OCI-LY1 (cell line): Measurements from ENCODE around the gene POPDC3.

ENCODE experiments used
- H2AFZ ChIP-seq: fragments of 200-600 bp; sonication (generic), shearing (Covaris generic); 2 replicates; pipeline ENCODE4 v1.6.0; 2014; ENCODE audit warnings: antibody characterized with exemption, mild to moderate bottlenecking, low read length
- H3F3A ChIP-seq: fragments of 200-600 bp; sonication (generic), shearing (Covaris generic); 2 replicates; pipeline ENCODE4 v1.6.0; 2014; ENCODE audit warnings: mild to moderate bottlenecking, antibody characterized with exemption, low read length, moderate library complexity; ENCODE audit not compliant: insufficient read depth
- H3K27ac ChIP-seq: fragments of 200-600 bp; sonication (generic); 2 replicates; pipeline ENCODE4 v1.5.1; 2014; ENCODE audit warnings: low read length, mixed run types, mild to moderate bottlenecking, low read depth; ENCODE audit not compliant: poor library complexity, severe bottlenecking
- H3K27me3 ChIP-seq: fragments of 200-600 bp; sonication (generic); 2 replicates; pipeline ENCODE4 v1.6.0; 2014; ENCODE audit warnings: antibody characterized with exemption, mild to moderate bottlenecking, low read length, moderate library complexity; ENCODE audit not compliant: insufficient read depth
- H3K36me3 ChIP-seq: fragments of 200-600 bp; sonication (generic); 2 replicates; pipeline ENCODE4 v1.6.1; 2014; ENCODE audit warnings: mild to moderate bottlenecking, antibody characterized with exemption, low read length, moderate library complexity, mixed read lengths; ENCODE audit not compliant: insufficient read depth
- H3K4me1 ChIP-seq: fragments of 200-600 bp; sonication (generic); 2 replicates; pipeline ENCODE4 v1.5.1; 2014; ENCODE audit warnings: mild to moderate bottlenecking, low read length, moderate library complexity; ENCODE audit not compliant: insufficient read depth, severe bottlenecking
- H3K4me2 ChIP-seq: fragments of 200-600 bp; sonication (generic), shearing (Covaris generic); 2 replicates; pipeline ENCODE4 v1.6.1; 2014; ENCODE audit warnings: low read length
- H3K4me3 ChIP-seq: fragments of 200-600 bp; sonication (generic); 2 replicates; pipeline ENCODE4 v1.5.1; 2014; ENCODE audit warnings: low read length, low read depth, mild to moderate bottlenecking, mixed read lengths; ENCODE audit not compliant: poor library complexity, severe bottlenecking
- H3K79me2 ChIP-seq: fragments of 200-600 bp; shearing (Covaris generic); 2 replicates; pipeline ENCODE4 v1.6.1; 2016; ENCODE audit warnings: mixed run types, low read length, mixed read lengths; ENCODE audit not compliant: insufficient read depth
- H3K9ac ChIP-seq: fragments of 200-600 bp; sonication (generic), shearing (Covaris generic); 2 replicates; pipeline ENCODE4 v1.6.1; 2014; ENCODE audit warnings: mild to moderate bottlenecking, low read length, mixed read lengths
- H3K9me2 ChIP-seq: fragments of 200-600 bp; sonication (generic), shearing (Covaris generic); 2 replicates; pipeline ENCODE4 v1.6.1; 2014; ENCODE audit warnings: low read depth, mild to moderate bottlenecking, low read length, mixed read lengths
- H3K9me3 ChIP-seq: fragments of 200-600 bp; shearing (Covaris generic); 2 replicates; pipeline ENCODE4 v1.6.1; 2014; ENCODE audit warnings: low read length, mixed read lengths
- H4K20me1 ChIP-seq: fragments of 200-600 bp; sonication (generic), shearing (Covaris generic); 2 replicates; pipeline ENCODE4 v1.6.0; 2016; ENCODE audit warnings: mild to moderate bottlenecking, low read length; ENCODE audit not compliant: insufficient read depth
- EZH2 ChIP-seq: fragments of 200-600 bp; sonication (generic), shearing (Covaris generic); IDR thresholded peaks from 2 replicates; pipeline ENCODE4 v1.8.0; 2017; ENCODE audit warnings: borderline replicate concordance, mixed run types, mild to moderate bottlenecking, antibody characterized with exemption, low read length, moderate library complexity, mixed read lengths
- TF ChIP-seq, protein P1 (sequence below): fragments of 200-600 bp; sonication (generic), shearing (Covaris generic); IDR thresholded peaks from 2 replicates; pipeline ENCODE4 v1.5.1; 2017; ENCODE audit warnings: mild to moderate bottlenecking, antibody characterized with exemption, low read length, moderate library complexity, mixed read lengths

The POPDC3 gene

DNA sequence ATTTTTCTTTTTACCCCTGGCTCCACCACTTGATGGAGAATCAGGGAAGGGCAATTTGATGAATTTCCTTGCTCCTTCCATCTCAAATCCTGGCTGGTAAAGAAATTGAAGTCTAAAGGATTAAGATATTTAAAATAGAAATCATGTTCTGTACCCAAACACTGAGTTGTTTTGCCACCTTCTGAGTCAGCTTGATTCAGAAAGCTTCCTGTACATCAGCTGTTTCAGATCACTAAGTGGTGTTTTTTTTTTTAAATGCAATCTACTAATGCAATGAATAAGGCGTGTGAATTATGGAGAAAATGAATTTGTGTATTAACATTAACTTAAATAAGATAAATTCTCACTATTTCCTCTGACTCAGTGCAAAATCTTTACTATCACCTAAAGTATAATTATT is 11.5 kb upstream of the POPDC3 start:
- TF ChIP-seq EZH2: no peak
- TF ChIP-seq, protein P1, sequence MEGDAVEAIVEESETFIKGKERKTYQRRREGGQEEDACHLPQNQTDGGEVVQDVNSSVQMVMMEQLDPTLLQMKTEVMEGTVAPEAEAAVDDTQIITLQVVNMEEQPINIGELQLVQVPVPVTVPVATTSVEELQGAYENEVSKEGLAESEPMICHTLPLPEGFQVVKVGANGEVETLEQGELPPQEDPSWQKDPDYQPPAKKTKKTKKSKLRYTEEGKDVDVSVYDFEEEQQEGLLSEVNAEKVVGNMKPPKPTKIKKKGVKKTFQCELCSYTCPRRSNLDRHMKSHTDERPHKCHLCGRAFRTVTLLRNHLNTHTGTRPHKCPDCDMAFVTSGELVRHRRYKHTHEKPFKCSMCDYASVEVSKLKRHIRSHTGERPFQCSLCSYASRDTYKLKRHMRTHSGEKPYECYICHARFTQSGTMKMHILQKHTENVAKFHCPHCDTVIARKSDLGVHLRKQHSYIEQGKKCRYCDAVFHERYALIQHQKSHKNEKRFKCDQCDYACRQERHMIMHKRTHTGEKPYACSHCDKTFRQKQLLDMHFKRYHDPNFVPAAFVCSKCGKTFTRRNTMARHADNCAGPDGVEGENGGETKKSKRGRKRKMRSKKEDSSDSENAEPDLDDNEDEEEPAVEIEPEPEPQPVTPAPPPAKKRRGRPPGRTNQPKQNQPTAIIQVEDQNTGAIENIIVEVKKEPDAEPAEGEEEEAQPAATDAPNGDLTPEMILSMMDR: no peak
- H3K27ac ChIP-seq: no peak overlapping the region
- no peak overlapping the region for H2AFZ ChIP-seq
- no peaks in the 10 kb centered on the region for H4K20me1 ChIP-seq
- no peaks in the 10 kb centered on the region for H3K27me3 ChIP-seq
- H3K79me2 ChIP-seq: no peaks in the 10 kb centered on the region
- no peaks in the 10 kb centered on the region for H3F3A ChIP-seq
- H3K36me3 ChIP-seq: no peaks in the 10 kb centered on the region
- no peak overlapping the region for H3K4me3 ChIP-seq
- no peak overlapping the region for H3K4me2 ChIP-seq
- no peak overlapping the region for H3K9ac ChIP-seq
- H3K4me1 ChIP-seq: no peaks in the 10 kb centered on the region
- H3K9me3 ChIP-seq: no peaks in the 10 kb centered on the region
- no peaks in the 10 kb centered on the region for H3K9me2 ChIP-seq

- no peaks in the 10 kb centered on the region for H3K27me3 ChIP-seq
- H3K36me3 ChIP-seq: no peaks in the 10 kb centered on the region
- H4K20me1 ChIP-seq: no peaks in the 10 kb centered on the region
- H3K9me3 ChIP-seq: no peaks in the 10 kb centered on the region
- no peak overlapping the region for H3K9ac ChIP-seq
- TF ChIP-seq, protein P1: no peak
- TF ChIP-seq EZH2: no peak
- H3K4me2 ChIP-seq: no peak overlapping the region
- H3K4me1 ChIP-seq: no peaks in the 10 kb centered on the region
- no peaks in the 10 kb centered on the region for H3K9me2 ChIP-seq
- H3F3A ChIP-seq: no peaks in the 10 kb centered on the region
- H3K27ac ChIP-seq: no peak overlapping the region
- no peak overlapping the region for H2AFZ ChIP-seq
- no peaks in the 10 kb centered on the region for H3K79me2 ChIP-seq
- H3K4me3 ChIP-seq: no peak overlapping the region
Measured at GRCh38 chr6:105189026-105189820, 9.4 kb upstream of the POPDC3 start.

DNA sequence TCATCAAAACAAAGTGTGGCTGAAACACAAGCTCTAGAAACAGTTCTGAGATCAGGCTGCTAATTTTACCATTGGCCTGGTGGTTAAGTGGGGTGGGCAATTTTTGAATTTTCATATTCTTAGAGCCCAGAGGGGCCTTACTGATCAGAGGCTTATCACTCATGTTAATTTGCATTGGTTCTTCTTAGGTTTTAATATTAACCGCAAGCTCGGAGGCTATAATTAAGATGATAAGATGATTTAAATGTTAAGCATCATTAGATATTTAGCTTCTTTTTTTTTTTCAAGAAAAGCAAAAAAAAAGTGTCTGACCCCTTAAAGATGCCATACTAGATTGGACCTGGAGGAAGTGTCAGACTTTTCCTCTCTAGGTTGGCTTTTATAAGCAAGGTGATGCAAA is 8.4 kb upstream of the POPDC3 start:
- Histone ChIP-seq H3K9ac (no peak overlapping the region), H3K4me1 (no peaks in the 10 kb centered on the region), H3K79me2 (no peaks in the 10 kb centered on the region), H3K4me3 (no peak overlapping the region), H3K36me3 (no peaks in the 10 kb centered on the region), H3K9me2 (no peaks in the 10 kb centered on the region), H3K9me3 (no peaks in the 10 kb centered on the region), H3K4me2 (no peak overlapping the region), H2AFZ (no peak overlapping the region), H3K27ac (no peak overlapping the region), H3F3A (no peaks in the 10 kb centered on the region), H3K27me3 (no peaks in the 10 kb centered on the region), H4K20me1 (no peaks in the 10 kb centered on the region)
- no peak for TF ChIP-seq EZH2
- TF ChIP-seq, protein P1: no peak
